Neuron (in vitro differentiated cells): Measurements from ENCODE around the gene RNF14.
"Not testable (repeated sequence)": the region's sequence is repeated elsewhere in the genome, so short reads cannot be mapped to it uniquely, and the experiment has no call there.

Source experiments
- H2AFZ ChIP-seq: one replicate; pipeline ENCODE4 v1.6.1; 2013; ENCODE audit warnings: low read depth, mild to moderate bottlenecking, inconsistent platforms, low read length, moderate library complexity
- H3K27me3 ChIP-seq: one replicate; pipeline ENCODE4 v1.6.1; 2013; ENCODE audit warnings: low read length; ENCODE audit not compliant: insufficient read depth
- H3K36me3 ChIP-seq: one replicate; pipeline ENCODE4 v1.6.1; 2013; ENCODE audit warnings: low read length; ENCODE audit not compliant: insufficient read depth
- H3K4me1 ChIP-seq: one replicate; pipeline ENCODE4 v1.6.1; 2013; ENCODE audit warnings: low read length; ENCODE audit not compliant: insufficient read depth
- H3K4me3 ChIP-seq: 2 replicates; pipeline ENCODE4 v1.5.1; 2013; ENCODE audit warnings: mild to moderate bottlenecking, low read length, moderate library complexity
- H3K9me3 ChIP-seq: one replicate; pipeline ENCODE4 v1.6.1; 2013; ENCODE audit warnings: low read length

RNF14 gene

GRCh38 chr5:141968914-141969608 is at the start of gene RNF14:
TSS of gene RNF14 (plus strand) at chr5:141969105. CDS start at chr5:141973589, 4,484 bp downstream.
- H2AFZ ChIP-seq = peak within 1 kb of the TSS; percentile 91
- peak within 1 kb of the TSS; percentile 98 for H3K4me3 ChIP-seq
- H3K9me3 ChIP-seq = no peaks in the 10 kb centered on the region
- no peaks in the 10 kb centered on the region for H3K27me3 ChIP-seq
- H3K36me3 ChIP-seq = peaks cover 16% of the 10 kb centered on the region
- peaks cover 13% of the 10 kb centered on the region for H3K4me1 ChIP-seq

GRCh38 chr5:141919218-141920119 is 49.4 kb upstream of the RNF14 start:
- Histone ChIP-seq H2AFZ (no peak overlapping the region), H3K36me3 (no peaks in the 10 kb centered on the region), H3K27me3 (peaks cover 6% of the 10 kb centered on the region), H3K9me3 (no peaks in the 10 kb centered on the region), H3K4me1 (peaks cover 12% of the 10 kb centered on the region), H3K4me3 (no peak overlapping the region)

- peaks cover 4% of the 10 kb centered on the region for H3K27me3 ChIP-seq
- H3K4me1 ChIP-seq = peaks cover 13% of the 10 kb centered on the region
- H3K4me3 ChIP-seq = no peak overlapping the region
- H3K9me3 ChIP-seq = no peaks in the 10 kb centered on the region
- no peak overlapping the region for H2AFZ ChIP-seq
- H3K36me3 ChIP-seq = peaks cover 4% of the 10 kb centered on the region
Observed at GRCh38 chr5:141920771-141921170, 48.1 kb upstream of the RNF14 start.

GRCh38 chr5:141922827-141923447 is 46.0 kb upstream of the RNF14 start:
- not testable (repeated sequence) for H3K27me3 ChIP-seq, H3K9me3 ChIP-seq
- Histone ChIP-seq H3K4me3 (peak overlapping the region; percentile 75), H2AFZ (peak overlapping the region; percentile 56), H3K36me3 (peaks cover 24% of the 10 kb centered on the region), H3K4me1 (peaks cover 13% of the 10 kb centered on the region)

- Histone ChIP-seq H3K4me1 (peaks cover 13% of the 10 kb centered on the region), H3K4me3 (peak within 1 kb of the TSS; percentile 75), H2AFZ (peak within 1 kb of the TSS; percentile 56), H3K36me3 (peaks cover 31% of the 10 kb centered on the region), H3K9me3 (no peaks in the 10 kb centered on the region), H3K27me3 (no peaks in the 10 kb centered on the region)
Observed at GRCh38 chr5:141923448-141924313, 45.2 kb upstream of the RNF14 start, which contains the start of gene DELE1. TSS of gene DELE1 (plus strand) at chr5:141923871. CDS start at chr5:141923942, 71 bp downstream.

GRCh38 chr5:141926434-141926833 is 42.5 kb upstream of the RNF14 start:
- H3K4me1 ChIP-seq = peaks cover 13% of the 10 kb centered on the region
- H3K4me3 ChIP-seq = no peak overlapping the region
- no peaks in the 10 kb centered on the region for H3K27me3 ChIP-seq
- no peak overlapping the region for H2AFZ ChIP-seq
- no peaks in the 10 kb centered on the region for H3K9me3 ChIP-seq
- peaks cover 58% of the 10 kb centered on the region for H3K36me3 ChIP-seq

- peaks cover 70% of the 10 kb centered on the region for H3K36me3 ChIP-seq
- H3K4me1 ChIP-seq = peaks cover 6% of the 10 kb centered on the region
Observed at GRCh38 chr5:141928051-141928450, 40.9 kb upstream of the RNF14 start.

GRCh38 chr5:141929398-141930058 is 39.4 kb upstream of the RNF14 start:
- no peak overlapping the region for H3K4me3 ChIP-seq
- H3K36me3 ChIP-seq = peaks cover 83% of the 10 kb centered on the region
- H3K27me3 ChIP-seq = no peaks in the 10 kb centered on the region
- no peaks in the 10 kb centered on the region for H3K9me3 ChIP-seq
- H2AFZ ChIP-seq = no peak overlapping the region
- H3K4me1 ChIP-seq = peaks cover under 1% of the 10 kb centered on the region

More at GRCh38 chr5:141928051-141928450, 40.9 kb upstream of the RNF14 start:
- Histone ChIP-seq H3K27me3 (no peaks in the 10 kb centered on the region), H3K4me3 (no peak overlapping the region), H2AFZ (no peak overlapping the region), H3K9me3 (no peaks in the 10 kb centered on the region)

- no peaks in the 10 kb centered on the region for H3K9me3 ChIP-seq
- H3K4me3 ChIP-seq = no peak overlapping the region
- H3K27me3 ChIP-seq = no peaks in the 10 kb centered on the region
- no peaks in the 10 kb centered on the region for H3K4me1 ChIP-seq
- peaks cover 89% of the 10 kb centered on the region for H3K36me3 ChIP-seq
- H2AFZ ChIP-seq = no peak overlapping the region
Observed at GRCh38 chr5:141931694-141932093, 37.2 kb upstream of the RNF14 start.

- Histone ChIP-seq H3K4me3 (no peak overlapping the region), H3K36me3 (peaks cover 85% of the 10 kb centered on the region), H2AFZ (no peak overlapping the region), H3K4me1 (no peaks in the 10 kb centered on the region), H3K9me3 (no peaks in the 10 kb centered on the region), H3K27me3 (no peaks in the 10 kb centered on the region)
Observed at GRCh38 chr5:141933151-141933550, 35.8 kb upstream of the RNF14 start.

GRCh38 chr5:141934099-141934844 is 34.6 kb upstream of the RNF14 start:
- H3K4me3 ChIP-seq = no peak overlapping the region
- H3K9me3 ChIP-seq = no peaks in the 10 kb centered on the region
- no peaks in the 10 kb centered on the region for H3K4me1 ChIP-seq
- no peak overlapping the region for H2AFZ ChIP-seq
- H3K27me3 ChIP-seq = no peaks in the 10 kb centered on the region
- peaks cover 83% of the 10 kb centered on the region for H3K36me3 ChIP-seq
